HCT116 (cell line): ENCODE results near the gene CLIP4. TPM values are rescaled to one million over a fixed set of nuclear protein-coding genes. Genes with fewer than 3 reads are reported as not detected.

Experiments
- ATAC-seq: fragments of 200-7000 bp; cut with Tn5 transposase; 2 replicates; pipeline ENCODE4 v1.9.1; 2020; ENCODE audit warnings: mild to moderate bottlenecking, moderate library complexity
- BruUV-seq: library from RNA; stranded (reverse); fragments of 400-500 nt; replicated peaks from 2 replicates; lab custom pipeline; 2021; lab: Mats Ljungman, UMichigan
- CTCF ChIA-PET: fragments of 300-600 bp; sonication (Branson Sonifier 250); formaldehyde crosslinking; loops from one replicate; lab custom pipeline; 2021; ENCODE audit warnings: antibody characterized with exemption; lab: Charles Lee
- POLR2A ChIA-PET: fragments of 300-600, 350-600 bp; sonication (Branson Sonifier 250); formaldehyde crosslinking; loops from one replicate; lab custom pipeline; 2021; ENCODE audit warnings: antibody characterized with exemption; lab: Charles Lee
- RAD21 ChIA-PET, 2 experiments: fragments of 300-600 bp; sonication (Branson Sonifier 250); formaldehyde crosslinking; loops; one replicate each; lab custom pipeline; 2023; ENCODE audit warnings: low total read pairs in 2 of 2; ENCODE audit not compliant: uncharacterized antibody in 2 of 2, unreplicated experiment in 2 of 2, low non-redundant PET in 1 of 2; lab: Charles Lee
- DNase-seq: peaks from one replicate; pipeline ENCODE4 v3.0.0-alpha.2; 2010; ENCODE audit warnings: low read depth, low spot score
- H2AFZ ChIP-seq: fragments of 200-600 bp; shearing (Covaris generic), sonication (generic); 2 replicates; pipeline ENCODE4 v1.6.1; 2017; ENCODE audit warnings: low read depth, mixed run types, mixed read lengths, antibody characterized with exemption, low read length; ENCODE audit not compliant: poor library complexity, severe bottlenecking
- H3K27ac ChIP-seq: 2 replicates; pipeline ENCODE4 v1.5.1; 2012; ENCODE audit warnings: low read depth, low read length
- H3K27me3 ChIP-seq: fragments of 200-600 bp; sonication (generic); 2 replicates; pipeline ENCODE4 v1.6.1; 2016; ENCODE audit warnings: mixed run types, low read length, mixed read lengths; ENCODE audit not compliant: insufficient read depth
- H3K36me3 ChIP-seq, 2 experiments: fragments of 200-500 bp in 1 of 2; fragments of 200-600 bp in 1 of 2; sonication (Bioruptor generic) in 1 of 2; sonication (generic) in 1 of 2; 2 replicates each; pipeline versions ENCODE4 v1.5.1 to v1.6.1; 2014 to 2016; ENCODE audit warnings: low read length in 2 of 2, inconsistent platforms in 1 of 2, mixed read lengths in 1 of 2, mixed run types in 1 of 2; ENCODE audit not compliant: insufficient read depth in 2 of 2, control insufficient read depth in 1 of 2
- H3K4me1 ChIP-seq, 2 experiments: fragments of 200-600 bp in 1 of 2; sonication (generic) in 1 of 2; 2 replicates each; pipeline versions ENCODE4 v1.5.1 to v1.6.1; 2012 to 2017; ENCODE audit warnings: low read length in 2 of 2, inconsistent platforms in 1 of 2, mild to moderate bottlenecking in 1 of 2, mixed read lengths in 1 of 2, mixed run types in 1 of 2, moderate library complexity in 1 of 2; ENCODE audit not compliant: insufficient read depth in 2 of 2, control insufficient read depth in 1 of 2
- H3K4me2 ChIP-seq: fragments of 200-600 bp; sonication (generic); 2 replicates; pipeline ENCODE4 v1.6.1; 2017; ENCODE audit warnings: mixed run types, low read length, mixed read lengths
- H3K4me3 ChIP-seq, 2 experiments: fragments of 200-600 bp in 1 of 2; sonication (generic) in 1 of 2; replicated peaks in 1 of 2; 2 replicates each; pipeline ENCODE4 v1.5.1; 2011 to 2016; ENCODE audit warnings: low read length in 2 of 2, control low read depth in 1 of 2, low read depth in 1 of 2, mild to moderate bottlenecking in 1 of 2, mixed read lengths in 1 of 2, mixed run types in 1 of 2
- H3K79me2 ChIP-seq: fragments of 200-600 bp; sonication (generic); 2 replicates; pipeline ENCODE4 v1.6.1; 2017; ENCODE audit warnings: mild to moderate bottlenecking, mixed run types, low read length, moderate library complexity, mixed read lengths; ENCODE audit not compliant: insufficient read depth
- H3K9ac ChIP-seq: fragments of 200-600 bp; sonication (generic); 2 replicates; pipeline ENCODE4 v1.6.1; 2016; ENCODE audit warnings: low read length, mixed read lengths
- H3K9me2 ChIP-seq: fragments of 200-600 bp; sonication (generic), shearing (Covaris generic); 2 replicates; pipeline ENCODE4 v1.6.1; 2017; ENCODE audit warnings: mixed run types, mild to moderate bottlenecking, moderate library complexity; ENCODE audit not compliant: insufficient read depth
- H3K9me3 ChIP-seq, 2 experiments: fragments of 200-500 bp in 1 of 2; fragments of 200-600 bp in 1 of 2; sonication (Bioruptor generic) in 1 of 2; sonication (generic) in 1 of 2; 2 replicates each; pipeline ENCODE4 v1.6.1; 2014 to 2017; ENCODE audit warnings: low read length in 2 of 2, mixed read lengths in 2 of 2, inconsistent platforms in 1 of 2, low read depth in 1 of 2, mild to moderate bottlenecking in 1 of 2, mixed run types in 1 of 2, moderate library complexity in 1 of 2; ENCODE audit not compliant: control insufficient read depth in 1 of 2, insufficient read depth in 1 of 2
- H4K20me1 ChIP-seq: fragments of 200-600 bp; sonication (generic), shearing (Covaris generic); 2 replicates; pipeline ENCODE4 v1.6.1; 2017; ENCODE audit warnings: mixed run types, mild to moderate bottlenecking, moderate library complexity; ENCODE audit not compliant: insufficient read depth
- CBX3 ChIP-seq: IDR thresholded peaks from 2 replicates; pipeline ENCODE4 v1.6.1; 2012; ENCODE audit warnings: low read depth
- CEBPB ChIP-seq: IDR thresholded peaks from 2 replicates; pipeline ENCODE4 v1.6.1; 2012; ENCODE audit warnings: low read depth
- EGR1 ChIP-seq: IDR thresholded peaks from 2 replicates; pipeline ENCODE4 v1.6.1; 2012; ENCODE audit warnings: low read depth
- ELF1 ChIP-seq: IDR thresholded peaks from 2 replicates; pipeline ENCODE4 v1.6.1; 2012; ENCODE audit warnings: low read depth, borderline replicate concordance
- EZH2 ChIP-seq: fragments of 200-600 bp; sonication (generic); IDR thresholded peaks from 2 replicates; pipeline ENCODE4 v1.6.1; 2017; ENCODE audit warnings: antibody characterized with exemption, mixed run types
- FOSL1 ChIP-seq: IDR thresholded peaks from 2 replicates; pipeline ENCODE4 v1.6.1; 2012; ENCODE audit warnings: low read depth
- RAD21 ChIP-seq: IDR thresholded peaks from 2 replicates; pipeline ENCODE4 v1.6.1; 2012; ENCODE audit warnings: low read depth, mild to moderate bottlenecking
- SIN3A ChIP-seq: IDR thresholded peaks from 2 replicates; pipeline ENCODE4 v1.6.1; 2012; ENCODE audit warnings: low read depth
- ZNF274 ChIP-seq: fragments of 200-500 bp; sonication (Bioruptor generic); IDR thresholded peaks from 2 replicates; pipeline ENCODE4 v1.6.1; 2014; ENCODE audit warnings: mild to moderate bottlenecking, low read depth, low read length, inconsistent platforms
- intact Hi-C: fragments of 100-400 bp; cut with micrococcal nuclease; formaldehyde crosslinking; loops from 2 replicates; pipeline ENCODE4 v1.10.0; 2022
- total RNA-seq: library from RNA; stranded (reverse); gene quantifications from one replicate; pipeline ENCODE4 v1.2.1, GENCODE V29; 2021; ENCODE audit not compliant: unreplicated experiment
- TF ChIP-seq, protein P1 (sequence below): IDR thresholded peaks from 2 replicates; pipeline ENCODE4 v1.6.1; 2011; ENCODE audit warnings: mild to moderate bottlenecking, low read length, moderate library complexity; ENCODE audit not compliant: insufficient replicate concordance; ENCODE audit errors: extremely low read depth
- TF ChIP-seq, protein P2 (sequence below), 3 experiments: fragments of 200-600 bp in 1 of 3; sonication (generic) in 1 of 3; IDR thresholded peaks in 2 of 3; conservative IDR thresholded peaks in 1 of 3; 2 replicates each; pipeline ENCODE4 v1.5.1; 2012 to 2017; ENCODE audit warnings: low read depth in 2 of 3, low read length in 2 of 3, antibody characterized with exemption in 1 of 3, borderline replicate concordance in 1 of 3, control low read depth in 1 of 3, mild to moderate bottlenecking in 1 of 3, mixed read lengths in 1 of 3, mixed run types in 1 of 3, moderate library complexity in 1 of 3; ENCODE audit not compliant: insufficient read depth in 1 of 3
- TF ChIP-seq, protein P3 (sequence below): IDR thresholded peaks from 2 replicates; pipeline ENCODE4 v1.6.1; 2012

CLIP4 gene
- total RNA-seq, 1 experiment from 2014 or later, result 27.8 TPM

DNA sequence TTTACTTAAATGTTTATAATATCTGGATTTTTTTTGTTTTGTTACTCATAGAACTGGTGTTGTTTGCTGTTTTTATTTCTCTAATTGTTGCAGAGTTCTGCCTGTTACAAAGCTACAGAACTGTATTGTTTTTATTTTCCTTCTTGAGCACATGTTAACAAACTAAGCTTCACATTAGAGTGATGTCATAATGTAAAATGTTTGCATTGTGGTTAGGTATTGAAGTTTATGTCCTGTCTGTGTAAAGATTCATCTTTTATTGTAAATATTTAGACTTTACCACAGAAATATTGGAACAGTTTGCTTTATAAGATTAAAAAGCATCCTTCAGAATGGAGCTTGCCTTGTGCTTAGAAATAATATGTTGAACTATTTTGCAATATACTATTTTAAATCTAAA lies 67.7 kb downstream of the CLIP4 start:
- no peaks in the 10 kb centered on the region for H3K27me3 ChIP-seq
- H3K4me1 ChIP-seq, result no peaks in the 10 kb centered on the region
- TF ChIP-seq, protein P1, sequence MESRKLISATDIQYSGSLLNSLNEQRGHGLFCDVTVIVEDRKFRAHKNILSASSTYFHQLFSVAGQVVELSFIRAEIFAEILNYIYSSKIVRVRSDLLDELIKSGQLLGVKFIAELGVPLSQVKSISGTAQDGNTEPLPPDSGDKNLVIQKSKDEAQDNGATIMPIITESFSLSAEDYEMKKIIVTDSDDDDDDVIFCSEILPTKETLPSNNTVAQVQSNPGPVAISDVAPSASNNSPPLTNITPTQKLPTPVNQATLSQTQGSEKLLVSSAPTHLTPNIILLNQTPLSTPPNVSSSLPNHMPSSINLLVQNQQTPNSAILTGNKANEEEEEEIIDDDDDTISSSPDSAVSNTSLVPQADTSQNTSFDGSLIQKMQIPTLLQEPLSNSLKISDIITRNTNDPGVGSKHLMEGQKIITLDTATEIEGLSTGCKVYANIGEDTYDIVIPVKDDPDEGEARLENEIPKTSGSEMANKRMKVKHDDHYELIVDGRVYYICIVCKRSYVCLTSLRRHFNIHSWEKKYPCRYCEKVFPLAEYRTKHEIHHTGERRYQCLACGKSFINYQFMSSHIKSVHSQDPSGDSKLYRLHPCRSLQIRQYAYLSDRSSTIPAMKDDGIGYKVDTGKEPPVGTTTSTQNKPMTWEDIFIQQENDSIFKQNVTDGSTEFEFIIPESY, result no peak
- no peak for TF ChIP-seq ELF1
- TF ChIP-seq EZH2, result no peak
- no peak for TF ChIP-seq SIN3A
- TF ChIP-seq, protein P2, sequence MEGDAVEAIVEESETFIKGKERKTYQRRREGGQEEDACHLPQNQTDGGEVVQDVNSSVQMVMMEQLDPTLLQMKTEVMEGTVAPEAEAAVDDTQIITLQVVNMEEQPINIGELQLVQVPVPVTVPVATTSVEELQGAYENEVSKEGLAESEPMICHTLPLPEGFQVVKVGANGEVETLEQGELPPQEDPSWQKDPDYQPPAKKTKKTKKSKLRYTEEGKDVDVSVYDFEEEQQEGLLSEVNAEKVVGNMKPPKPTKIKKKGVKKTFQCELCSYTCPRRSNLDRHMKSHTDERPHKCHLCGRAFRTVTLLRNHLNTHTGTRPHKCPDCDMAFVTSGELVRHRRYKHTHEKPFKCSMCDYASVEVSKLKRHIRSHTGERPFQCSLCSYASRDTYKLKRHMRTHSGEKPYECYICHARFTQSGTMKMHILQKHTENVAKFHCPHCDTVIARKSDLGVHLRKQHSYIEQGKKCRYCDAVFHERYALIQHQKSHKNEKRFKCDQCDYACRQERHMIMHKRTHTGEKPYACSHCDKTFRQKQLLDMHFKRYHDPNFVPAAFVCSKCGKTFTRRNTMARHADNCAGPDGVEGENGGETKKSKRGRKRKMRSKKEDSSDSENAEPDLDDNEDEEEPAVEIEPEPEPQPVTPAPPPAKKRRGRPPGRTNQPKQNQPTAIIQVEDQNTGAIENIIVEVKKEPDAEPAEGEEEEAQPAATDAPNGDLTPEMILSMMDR (IDR thresholded peaks at IDR 0.05 in 2 of 3, conservative IDR thresholded peaks at IDR 0.05 in 1 of 3; ENCODE audit: borderline replicate concordance in 1 of 3, insufficient read depth in 1 of 3, low read depth in 2 of 3, low read length in 2 of 3), result no peak
- TF ChIP-seq CBX3, result no peak
- no peak for TF ChIP-seq ZNF274
- no peak for TF ChIP-seq EGR1
- TF ChIP-seq RAD21, result no peak
- no peak for TF ChIP-seq CEBPB
- TF ChIP-seq, protein P3, sequence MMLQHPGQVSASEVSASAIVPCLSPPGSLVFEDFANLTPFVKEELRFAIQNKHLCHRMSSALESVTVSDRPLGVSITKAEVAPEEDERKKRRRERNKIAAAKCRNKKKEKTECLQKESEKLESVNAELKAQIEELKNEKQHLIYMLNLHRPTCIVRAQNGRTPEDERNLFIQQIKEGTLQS, result no peak
- TF ChIP-seq FOSL1, result no peak
- H3K79me2 ChIP-seq, result 0 out of 2 replicates have a peak, but pooled peaks cover 3% of the 10 kb centered on the region
- H3K36me3 ChIP-seq, result peaks cover 0 to 5% of the 10 kb centered on the region in 2 experiments; a peak in 1 of 4 replicates
- no peaks in the 10 kb centered on the region for H3K9me2 ChIP-seq
- H2AFZ ChIP-seq, result no peak overlapping the region
- no peak for ATAC-seq
- no TSS peak for BruUV-seq
- no peak for DNase-seq
- ChIA-PET POLR2A (no interaction called here), CTCF (no interaction called here), RAD21 (no interaction called here)
- H3K27ac ChIP-seq, result no peak overlapping the region
- H3K9ac ChIP-seq, result no peak overlapping the region
- H3K4me3 ChIP-seq, result no peak overlapping the region
- peaks cover 0 to 4% of the 10 kb centered on the region in 2 experiments; a peak in 1 of 4 replicates for H3K9me3 ChIP-seq
- H4K20me1 ChIP-seq, result no peaks in the 10 kb centered on the region
- H3K4me2 ChIP-seq, result no peak overlapping the region
- intact Hi-C loops, result no loop called here
